ENCODE measurements around the gene SMARCC1.

SMARCC1 gene

DNA sequence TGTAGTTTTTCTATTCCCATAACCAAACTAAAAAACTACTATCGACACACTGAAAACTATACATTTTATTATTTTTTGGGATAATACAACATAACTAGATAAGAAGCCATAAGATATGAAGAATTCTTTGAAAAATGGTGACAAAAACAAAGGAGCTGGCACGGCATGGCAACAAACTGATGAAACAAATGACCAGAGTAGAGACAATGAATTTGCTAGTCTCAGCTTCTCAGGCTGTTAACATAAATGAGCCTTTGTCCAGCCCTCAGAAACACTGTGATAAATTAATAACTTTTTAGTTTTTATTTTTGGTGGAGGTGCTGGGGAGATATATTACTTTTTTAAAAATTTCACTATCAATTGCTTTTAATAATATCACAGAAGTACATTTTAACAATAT is 100.7 kb downstream of the SMARCC1 start:
- H3K27me3 ChIP-seq (ENCODE audit: control insufficient read depth, insufficient read depth, low read length), result no peaks in the 10 kb centered on the region
- H3K9ac ChIP-seq (ENCODE audit: low read depth, low read length), result no peak overlapping the region
- H3K4me3 ChIP-seq (ENCODE audit: low read depth, low read length), result no peak overlapping the region
- H3K36me3 ChIP-seq (ENCODE audit: control insufficient read depth, insufficient read depth, low read length), result peaks cover 19% of the 10 kb centered on the region
- H3K9me3 ChIP-seq (ENCODE audit: control insufficient read depth, insufficient read depth, low read length), result no peaks in the 10 kb centered on the region
- no peaks in the 10 kb centered on the region for H3K4me1 ChIP-seq (ENCODE audit: control insufficient read depth, insufficient read depth, low read length)

- Histone ChIP-seq H3K4me1 (ENCODE audit: control insufficient read depth, insufficient read depth, low read length) (no peaks in the 10 kb centered on the region), H3K9ac (ENCODE audit: low read depth, low read length) (no peak overlapping the region), H3K27me3 (ENCODE audit: control insufficient read depth, insufficient read depth, low read length) (no peaks in the 10 kb centered on the region), H3K36me3 (ENCODE audit: control insufficient read depth, insufficient read depth, low read length) (peaks cover 24% of the 10 kb centered on the region), H3K4me3 (ENCODE audit: low read depth, low read length) (no peak overlapping the region), H3K9me3 (ENCODE audit: control insufficient read depth, insufficient read depth, low read length) (no peaks in the 10 kb centered on the region)
These were observed 103.0 kb downstream of the SMARCC1 start for GRCh38 chr3:47678446-47679338.

GRCh38 chr3:47669026-47669749 is 112.5 kb downstream of the SMARCC1 start:
- Histone ChIP-seq H3K9me3 (ENCODE audit: control insufficient read depth, insufficient read depth, low read length) (no peaks in the 10 kb centered on the region), H3K4me1 (ENCODE audit: control insufficient read depth, insufficient read depth, low read length) (no peaks in the 10 kb centered on the region), H3K9ac (ENCODE audit: low read depth, low read length) (no peak overlapping the region), H3K4me3 (ENCODE audit: low read depth, low read length) (no peak overlapping the region), H3K27me3 (ENCODE audit: control insufficient read depth, insufficient read depth, low read length) (no peaks in the 10 kb centered on the region), H3K36me3 (ENCODE audit: control insufficient read depth, insufficient read depth, low read length) (peaks cover 11% of the 10 kb centered on the region)

- Histone ChIP-seq H3K27me3 (ENCODE audit: control insufficient read depth, insufficient read depth, low read length) (no peaks in the 10 kb centered on the region), H3K9me3 (ENCODE audit: control insufficient read depth, insufficient read depth, low read length) (no peaks in the 10 kb centered on the region), H3K4me1 (ENCODE audit: control insufficient read depth, insufficient read depth, low read length) (no peaks in the 10 kb centered on the region), H3K36me3 (ENCODE audit: control insufficient read depth, insufficient read depth, low read length) (peaks cover 18% of the 10 kb centered on the region), H3K4me3 (ENCODE audit: low read depth, low read length) (no peak overlapping the region), H3K9ac (ENCODE audit: low read depth, low read length) (no peak overlapping the region)
These were observed 115.6 kb downstream of the SMARCC1 start for GRCh38 chr3:47666118-47666517.

- no peak overlapping the region for H3K4me3 ChIP-seq (ENCODE audit: low read depth, low read length)
- H3K4me1 ChIP-seq (ENCODE audit: control insufficient read depth, insufficient read depth, low read length), result no peaks in the 10 kb centered on the region
- H3K36me3 ChIP-seq (ENCODE audit: control insufficient read depth, insufficient read depth, low read length), result peaks cover 14% of the 10 kb centered on the region
- no peaks in the 10 kb centered on the region for H3K27me3 ChIP-seq (ENCODE audit: control insufficient read depth, insufficient read depth, low read length)
- no peaks in the 10 kb centered on the region for H3K9me3 ChIP-seq (ENCODE audit: control insufficient read depth, insufficient read depth, low read length)
- H3K9ac ChIP-seq (ENCODE audit: low read depth, low read length), result no peak overlapping the region
These were observed 117.2 kb downstream of the SMARCC1 start for GRCh38 chr3:47664519-47664918.

DNA sequence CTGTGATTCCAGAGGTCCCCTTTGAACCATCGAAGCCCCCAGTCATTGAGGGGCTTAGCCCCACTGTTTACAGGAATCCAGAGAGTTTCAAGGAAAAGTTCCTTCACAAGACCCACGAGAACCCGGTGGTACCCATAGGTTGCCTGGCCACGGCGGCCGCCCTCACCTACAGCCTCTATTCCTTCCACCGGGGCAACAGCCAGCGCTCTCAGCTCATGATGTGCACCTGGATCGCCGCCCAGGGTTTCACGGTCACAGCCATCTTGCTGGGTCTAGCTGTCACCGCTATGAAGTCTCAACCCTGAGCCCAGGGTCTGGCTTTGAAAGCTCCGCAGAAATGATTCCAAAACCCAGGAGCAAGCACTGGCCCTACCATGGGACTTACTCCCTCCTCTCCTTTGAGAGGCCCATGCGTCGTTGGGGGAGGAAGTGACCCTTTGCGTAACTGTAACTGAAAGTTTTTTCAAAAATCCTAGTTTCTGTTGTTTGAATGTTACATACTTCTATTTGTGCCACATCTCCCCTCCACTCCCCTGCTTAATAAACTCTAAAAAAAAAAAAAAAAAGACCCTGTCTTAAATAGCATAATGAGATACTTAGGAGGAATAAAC is 118.0 kb downstream of the SMARCC1 start:
- H3K9ac ChIP-seq (ENCODE audit: low read depth, low read length), result no peak overlapping the region
- no peak overlapping the region for H3K4me3 ChIP-seq (ENCODE audit: low read depth, low read length)
- peaks cover 18% of the 10 kb centered on the region for H3K36me3 ChIP-seq (ENCODE audit: control insufficient read depth, insufficient read depth, low read length)
- H3K9me3 ChIP-seq (ENCODE audit: control insufficient read depth, insufficient read depth, low read length), result no peaks in the 10 kb centered on the region
- no peaks in the 10 kb centered on the region for H3K4me1 ChIP-seq (ENCODE audit: control insufficient read depth, insufficient read depth, low read length)
- H3K27me3 ChIP-seq (ENCODE audit: control insufficient read depth, insufficient read depth, low read length), result no peaks in the 10 kb centered on the region

DNA sequence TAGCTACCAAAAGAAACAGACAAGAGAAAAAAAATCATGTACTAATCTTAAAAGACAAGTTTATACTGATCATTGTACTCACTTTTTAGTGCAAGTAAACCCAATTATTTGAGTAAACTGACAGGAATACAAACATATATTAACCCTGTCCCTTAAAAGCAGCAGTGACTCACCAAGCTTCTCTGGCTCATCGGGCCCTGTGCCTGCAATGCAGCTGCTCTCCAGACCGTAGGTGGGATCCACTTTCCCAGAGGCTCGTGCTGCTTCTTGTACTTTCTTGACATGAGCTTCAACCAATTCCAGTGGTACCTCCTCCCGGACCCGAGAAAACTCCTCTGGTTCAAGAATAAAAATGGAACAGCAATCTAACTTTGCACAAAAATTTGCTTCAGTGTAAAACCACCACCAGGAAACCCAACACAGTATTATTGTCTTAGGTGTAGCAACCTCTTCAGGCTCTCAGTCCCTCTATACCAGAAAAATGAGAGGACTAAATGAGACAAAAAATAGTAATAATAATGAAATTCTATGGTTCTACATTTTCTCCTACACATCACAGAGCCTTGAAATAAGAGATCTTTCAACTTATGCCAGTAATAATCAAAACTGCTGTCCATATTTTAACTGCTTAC is 120.5 kb downstream of the SMARCC1 start:
- H3K36me3 ChIP-seq (ENCODE audit: control insufficient read depth, insufficient read depth, low read length), result peaks cover 14% of the 10 kb centered on the region
- H3K27me3 ChIP-seq (ENCODE audit: control insufficient read depth, insufficient read depth, low read length), result no peaks in the 10 kb centered on the region
- H3K9ac ChIP-seq (ENCODE audit: low read depth, low read length), result no peak overlapping the region
- H3K4me1 ChIP-seq (ENCODE audit: control insufficient read depth, insufficient read depth, low read length), result no peaks in the 10 kb centered on the region
- no peaks in the 10 kb centered on the region for H3K9me3 ChIP-seq (ENCODE audit: control insufficient read depth, insufficient read depth, low read length)
- no peak overlapping the region for H3K4me3 ChIP-seq (ENCODE audit: low read depth, low read length)

- no peaks in the 10 kb centered on the region for H3K27me3 ChIP-seq (ENCODE audit: control insufficient read depth, insufficient read depth, low read length)
- no peak overlapping the region for H3K9ac ChIP-seq (ENCODE audit: low read depth, low read length)
- H3K9me3 ChIP-seq (ENCODE audit: control insufficient read depth, insufficient read depth, low read length), result no peaks in the 10 kb centered on the region
- H3K36me3 ChIP-seq (ENCODE audit: control insufficient read depth, insufficient read depth, low read length), result peaks cover 14% of the 10 kb centered on the region
- no peaks in the 10 kb centered on the region for H3K4me1 ChIP-seq (ENCODE audit: control insufficient read depth, insufficient read depth, low read length)
- no peak overlapping the region for H3K4me3 ChIP-seq (ENCODE audit: low read depth, low read length)
These were observed 123.2 kb downstream of the SMARCC1 start for GRCh38 chr3:47658444-47658843.

DNA sequence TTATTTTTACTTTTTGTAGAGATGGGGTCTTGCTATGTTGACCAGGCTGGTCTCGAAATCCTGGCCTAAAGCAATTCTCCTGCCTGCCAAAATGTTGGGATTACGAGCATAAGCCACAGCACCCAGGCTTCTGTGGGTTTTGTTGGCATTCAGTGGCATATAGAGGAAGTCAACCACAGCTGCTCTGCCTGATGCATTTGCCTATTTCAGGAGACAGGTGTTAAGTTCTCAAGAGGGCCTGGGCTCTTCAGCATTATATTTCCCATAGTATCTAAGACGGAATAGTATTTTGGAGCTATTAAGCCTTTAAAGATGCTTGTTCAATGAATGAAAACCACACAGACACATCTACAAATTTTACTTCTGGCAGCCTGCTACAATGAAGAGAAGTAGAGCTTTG is 129.6 kb downstream of the SMARCC1 start:
- no peaks in the 10 kb centered on the region for H3K36me3 ChIP-seq (ENCODE audit: control insufficient read depth, insufficient read depth, low read length)
- H3K9ac ChIP-seq (ENCODE audit: low read depth, low read length), result no peak overlapping the region
- H3K4me3 ChIP-seq (ENCODE audit: low read depth, low read length), result no peak overlapping the region
- no peaks in the 10 kb centered on the region for H3K4me1 ChIP-seq (ENCODE audit: control insufficient read depth, insufficient read depth, low read length)
- H3K9me3 ChIP-seq (ENCODE audit: control insufficient read depth, insufficient read depth, low read length), result no peaks in the 10 kb centered on the region
- no peaks in the 10 kb centered on the region for H3K27me3 ChIP-seq (ENCODE audit: control insufficient read depth, insufficient read depth, low read length)

DNA sequence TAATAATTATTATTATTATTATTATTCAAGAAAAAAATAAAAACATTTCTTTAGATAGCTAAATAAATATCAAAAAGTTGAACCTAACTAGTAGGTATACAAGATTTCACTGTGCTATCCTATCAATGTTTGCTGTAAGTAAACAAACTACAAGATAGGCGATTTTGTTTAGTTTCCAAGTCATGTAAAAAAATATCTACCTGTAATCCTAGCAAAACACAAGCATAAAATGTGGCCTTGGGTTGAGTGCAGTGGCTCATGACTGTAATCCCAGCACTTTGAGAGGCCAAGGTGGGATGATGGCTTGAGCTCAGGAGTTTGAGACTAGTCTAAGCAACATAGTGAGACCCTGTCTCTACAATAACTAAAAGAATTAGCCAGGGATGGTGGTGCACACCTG is 131.4 kb downstream of the SMARCC1 start:
- H3K36me3 ChIP-seq (ENCODE audit: control insufficient read depth, insufficient read depth, low read length), result no peaks in the 10 kb centered on the region
- no peak overlapping the region for H3K9ac ChIP-seq (ENCODE audit: low read depth, low read length)
- H3K4me1 ChIP-seq (ENCODE audit: control insufficient read depth, insufficient read depth, low read length), result no peaks in the 10 kb centered on the region
- no peaks in the 10 kb centered on the region for H3K9me3 ChIP-seq (ENCODE audit: control insufficient read depth, insufficient read depth, low read length)
- no peak overlapping the region for H3K4me3 ChIP-seq (ENCODE audit: low read depth, low read length)
- H3K27me3 ChIP-seq (ENCODE audit: control insufficient read depth, insufficient read depth, low read length), result no peaks in the 10 kb centered on the region

DNA sequence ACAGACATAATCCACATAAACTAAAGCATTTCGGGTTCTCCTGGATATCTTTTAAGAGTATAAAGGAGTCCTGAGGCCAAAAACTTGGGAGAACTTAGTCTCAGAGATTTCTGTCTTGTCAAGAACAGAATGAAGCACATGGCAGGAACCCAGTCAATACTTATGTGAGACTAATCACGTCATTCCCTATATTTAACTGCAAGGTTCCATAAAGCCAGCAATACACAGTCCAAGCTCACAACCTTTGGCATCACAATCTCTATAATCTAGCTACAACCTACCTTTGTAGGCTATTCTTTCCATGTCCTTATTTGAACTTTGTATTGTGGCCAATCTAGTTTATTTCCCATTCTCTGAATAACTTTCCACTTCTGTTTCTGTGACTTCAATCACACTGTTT is 134.1 kb downstream of the SMARCC1 start:
- H3K4me3 ChIP-seq (ENCODE audit: low read depth, low read length), result no peak overlapping the region
- H3K36me3 ChIP-seq (ENCODE audit: control insufficient read depth, insufficient read depth, low read length), result no peaks in the 10 kb centered on the region
- H3K4me1 ChIP-seq (ENCODE audit: control insufficient read depth, insufficient read depth, low read length), result no peaks in the 10 kb centered on the region
- no peak overlapping the region for H3K9ac ChIP-seq (ENCODE audit: low read depth, low read length)
- H3K27me3 ChIP-seq (ENCODE audit: control insufficient read depth, insufficient read depth, low read length), result no peaks in the 10 kb centered on the region
- H3K9me3 ChIP-seq (ENCODE audit: control insufficient read depth, insufficient read depth, low read length), result no peaks in the 10 kb centered on the region

All from iPS-15b (cell line).